Epidermal melanocyte (primary cell): ENCODE results near the gene CNTN1.
"Not testable (repeated sequence)": the region's sequence is repeated elsewhere in the genome, so short reads cannot be mapped to it uniquely, and the experiment has no call there.

Experiments
- DNase-seq: peaks from one replicate; pipeline ENCODE4 v3.0.0; 2011; ENCODE audit warnings: low spot score; ENCODE audit not compliant: insufficient read length

Gene CNTN1

GRCh38 chr12:41023836-41024235, 331.6 kb downstream of the CNTN1 start:
- no peak for DNase-seq

- DNase-seq = no peak
Observed at GRCh38 chr12:41026151-41026550, 333.9 kb downstream of the CNTN1 start.

- no peak for DNase-seq
Observed at GRCh38 chr12:41032386-41032785, 340.1 kb downstream of the CNTN1 start.

GRCh38 chr12:41034686-41035085, 342.4 kb downstream of the CNTN1 start:
- no peak for DNase-seq

- no peak for DNase-seq
Observed at GRCh38 chr12:41039461-41039860, 347.2 kb downstream of the CNTN1 start.

GRCh38 chr12:41045509-41045908, 353.3 kb downstream of the CNTN1 start:
- no peak for DNase-seq

GRCh38 chr12:41049033-41049432, 356.8 kb downstream of the CNTN1 start:
- DNase-seq = no peak

- no peak for DNase-seq
Observed at GRCh38 chr12:41051954-41052353, 359.7 kb downstream of the CNTN1 start.

GRCh38 chr12:41052441-41052840, 360.2 kb downstream of the CNTN1 start:
- DNase-seq = no peak

GRCh38 chr12:41053046-41053445, 360.8 kb downstream of the CNTN1 start:
- DNase-seq = no peak

- DNase-seq = peak; percentile 20
Observed at GRCh38 chr12:41055875-41056577, 363.8 kb downstream of the CNTN1 start.

GRCh38 chr12:41058266-41058665, 366.0 kb downstream of the CNTN1 start:
- DNase-seq = no peak

GRCh38 chr12:41061192-41061591, 369.0 kb downstream of the CNTN1 start:
- no peak for DNase-seq

- no peak for DNase-seq
Observed at GRCh38 chr12:41064411-41064810, 372.2 kb downstream of the CNTN1 start.

- no peak for DNase-seq
Observed at GRCh38 chr12:41067941-41068645, 375.9 kb downstream of the CNTN1 start.

- DNase-seq = no peak
Observed at GRCh38 chr12:41073633-41074472, 381.6 kb downstream of the CNTN1 start.

GRCh38 chr12:41074473-41074769, 382.2 kb downstream of the CNTN1 start:
- no peak for DNase-seq

- DNase-seq = no peak
Observed at GRCh38 chr12:41076114-41076513, 383.9 kb downstream of the CNTN1 start.

GRCh38 chr12:41081241-41081640, 389.0 kb downstream of the CNTN1 start:
- not testable (repeated sequence) for DNase-seq

- no peak for DNase-seq
Observed at GRCh38 chr12:41089438-41089837, 397.2 kb downstream of the CNTN1 start.

- DNase-seq = no peak
Observed at GRCh38 chr12:41092115-41092514, 399.9 kb downstream of the CNTN1 start.

- DNase-seq = no peak
Observed at GRCh38 chr12:41096797-41097196, 404.6 kb downstream of the CNTN1 start.
